Naive thymus-derived CD4-positive, alpha-beta T cell (primary cell): ENCODE results near the gene PANX3. TPM values are rescaled to one million over a fixed set of nuclear protein-coding genes. Genes with fewer than 3 reads are reported as not detected.
A peak's percentile ranks its signal among the peaks of the same experiment; 100 is the strongest.

Source experiments
- ATAC-seq: fragments of 150-1000 bp; cut with Tn5 transposase; 2 replicates; pipeline ENCODE4 v1.10.0; 2021; ENCODE audit warnings: mild to moderate bottlenecking, moderate library complexity
- CTCF ChIA-PET: fragments of 350-600 bp; sonication (Branson Sonifier 250); formaldehyde crosslinking; loops from one replicate; lab custom pipeline; 2021; ENCODE audit warnings: antibody characterized with exemption; lab: Charles Lee
- POLR2A ChIA-PET: fragments of 350-600 bp; sonication (Branson Sonifier 250); formaldehyde crosslinking; loops from one replicate; lab custom pipeline; 2021; ENCODE audit warnings: antibody characterized with exemption, inconsistent platforms; lab: Charles Lee
- DNase-seq, 9 donors: peaks; one replicate each; pipeline versions ENCODE4 v3.0.0 to v3.0.0-alpha.2; 2020 to 2022; ENCODE audit warnings: mixed read lengths in 1 of 9
- H3K27ac ChIP-seq: one replicate; pipeline ENCODE4 v1.7.0; 2013; ENCODE audit warnings: mild to moderate bottlenecking, low read depth, low read length, moderate library complexity
- H3K27me3 ChIP-seq, 2 donors: one replicate each; pipeline ENCODE4 v1.7.0; 2013; ENCODE audit warnings: low read length in 2 of 2, mild to moderate bottlenecking in 2 of 2, moderate library complexity in 2 of 2; ENCODE audit not compliant: control insufficient read depth in 2 of 2, insufficient read depth in 2 of 2
- H3K36me3 ChIP-seq, 3 experiments: 1 replicate in 2 of 3; 2 replicates in 1 of 3; pipeline ENCODE4 v1.7.0; 2013; ENCODE audit warnings: low read length in 3 of 3, mild to moderate bottlenecking in 3 of 3, moderate library complexity in 1 of 3; ENCODE audit not compliant: insufficient read depth in 3 of 3, control insufficient read depth in 2 of 3
- H3K4me1 ChIP-seq, 2 donors: one replicate each; pipeline ENCODE4 v1.7.0; 2013; ENCODE audit warnings: low read length in 2 of 2, mild to moderate bottlenecking in 2 of 2, moderate library complexity in 1 of 2; ENCODE audit not compliant: control insufficient read depth in 2 of 2, insufficient read depth in 2 of 2
- H3K4me3 ChIP-seq: 2 replicates; pipeline ENCODE4 v1.7.0; 2013; ENCODE audit warnings: mild to moderate bottlenecking, low read length
- H3K9me3 ChIP-seq, 3 experiments: 1 replicate in 2 of 3; 2 replicates in 1 of 3; pipeline ENCODE4 v1.7.0; 2013; ENCODE audit warnings: low read length in 3 of 3; ENCODE audit not compliant: control insufficient read depth in 2 of 3
- H3K27ac Mint-ChIP-seq, 9 donors: one replicate each; pipeline ENCODE4 v1.8.0; 2020 to 2022; ENCODE audit warnings: mixed read lengths in 9 of 9, mild to moderate bottlenecking in 8 of 9, moderate library complexity in 5 of 9, inconsistent platforms in 2 of 9
- H3K27me3 Mint-ChIP-seq, 5 donors: one replicate each; pipeline ENCODE4 v1.8.0; 2021 to 2022; ENCODE audit warnings: mixed read lengths in 5 of 5, mild to moderate bottlenecking in 1 of 5
- H3K36me3 Mint-ChIP-seq, 5 donors: one replicate each; pipeline ENCODE4 v1.8.0; 2020 to 2022; ENCODE audit warnings: mixed read lengths in 5 of 5, mild to moderate bottlenecking in 3 of 5, inconsistent platforms in 1 of 5
- H3K4me1 Mint-ChIP-seq, 7 donors: one replicate each; pipeline ENCODE4 v1.8.0; 2020 to 2022; ENCODE audit warnings: mixed read lengths in 7 of 7, mild to moderate bottlenecking in 3 of 7, inconsistent platforms in 1 of 7
- H3K4me3 Mint-ChIP-seq, 10 donors: one replicate each; pipeline ENCODE4 v1.8.0; 2020 to 2022; ENCODE audit warnings: mild to moderate bottlenecking in 10 of 10, mixed read lengths in 10 of 10, moderate library complexity in 6 of 10, inconsistent platforms in 2 of 10
- H3K9me3 Mint-ChIP-seq, 11 donors: one replicate each; pipeline ENCODE4 v1.8.0; 2020 to 2022; ENCODE audit warnings: mixed read lengths in 11 of 11, mild to moderate bottlenecking in 4 of 11, inconsistent platforms in 1 of 11, moderate library complexity in 1 of 11
- intact Hi-C, 2 donors: fragments of 100-400 bp; cut with micrococcal nuclease; formaldehyde crosslinking; loops; one replicate each; pipeline ENCODE4 v1.15.1; 2023
- polyA plus RNA-seq, 2 donors: library from polyadenylated mRNA; unstranded; fragments of 300-500 nt; fragmentation: Illumina TruSeq; gene quantifications; one replicate each; pipeline ENCODE4 v1.2.3, GENCODE V29; 2021
- total RNA-seq, 6 experiments: library from RNA in 5 of 6; stranded (reverse) in 5 of 6; gene quantifications; 1 replicate in 5 of 6; 2 replicates in 1 of 6; pipeline ENCODE4 v1.2.3 and lab custom pipeline; 2021 to 2026

Gene PANX3
- total and polyA plus RNA-seq, 7 experiments from 2014 or later = not detected

- no peaks in the 10 kb centered on the region for H3K27me3 ChIP-seq
- ChIA-PET POLR2A (no interaction called here), CTCF (interaction anchor here (0.7 to 1.5 kb wide), 2 partner anchors 135 to 1455 kb away, joined by 3 read pairs; no protein-coding TSS in a partner anchor)
- H3K9me3 ChIP-seq = no peaks in the 10 kb centered on the region
- H3K4me1 Mint-ChIP-seq = no peaks in the 10 kb centered on the region
- H3K9me3 Mint-ChIP-seq = no peaks in the 10 kb centered on the region
- peaks cover 0 to 41% (median 8%) of the 10 kb centered on the region in 5 donors for H3K36me3 Mint-ChIP-seq
- H3K36me3 ChIP-seq = peaks cover 0 to 19% (median 0%) of the 10 kb centered on the region in 3 experiments
- H3K4me3 Mint-ChIP-seq = no peak overlapping the region
- no peak overlapping the region for H3K4me3 ChIP-seq
- no peak for DNase-seq
- no peak overlapping the region for H3K27ac ChIP-seq
- no peak for ATAC-seq
- no peak overlapping the region for H3K27ac Mint-ChIP-seq
- H3K4me1 ChIP-seq = no peaks in the 10 kb centered on the region
- intact Hi-C loops = no loop called here
- H3K27me3 Mint-ChIP-seq = no peaks in the 10 kb centered on the region
Measured at GRCh38 chr11:124658986-124659385, 47.8 kb downstream of the PANX3 start.

DNA sequence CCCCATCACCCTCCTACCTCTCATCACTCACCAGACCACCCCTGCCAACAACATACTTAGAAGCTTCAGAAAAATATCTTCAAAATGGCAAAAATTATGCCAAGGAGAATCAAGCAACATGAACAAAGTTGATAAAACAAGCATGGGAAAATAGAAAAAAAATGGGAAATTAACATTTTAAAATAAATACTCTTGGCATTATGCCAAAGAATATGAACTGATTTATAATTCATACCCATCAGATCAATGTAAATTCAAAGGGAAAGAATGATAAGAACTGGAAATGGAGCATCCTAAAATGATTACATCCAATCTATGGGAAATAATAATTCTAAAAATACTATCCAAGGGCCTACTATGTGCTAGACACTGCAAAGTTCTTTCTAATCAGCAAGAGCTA lies 50.3 kb downstream of the PANX3 start:
- Mint-ChIP-seq H3K27ac (no peak overlapping the region), H3K4me1 (no peaks in the 10 kb centered on the region), H3K27me3 (no peaks in the 10 kb centered on the region), H3K36me3 (peaks cover 0 to 47% (median 8%) of the 10 kb centered on the region in 5 donors), H3K4me3 (no peak overlapping the region), H3K9me3 (peaks cover 0 to 1% (median 0%) of the 10 kb centered on the region in 11 donors)
- intact Hi-C loops = no loop called here
- DNase-seq (no peak), ATAC-seq (no peak)
- Histone ChIP-seq H3K27ac (no peak overlapping the region), H3K4me3 (no peak overlapping the region), H3K36me3 (peaks cover 0 to 19% (median 0%) of the 10 kb centered on the region in 3 experiments), H3K9me3 (no peaks in the 10 kb centered on the region), H3K4me1 (no peaks in the 10 kb centered on the region), H3K27me3 (no peaks in the 10 kb centered on the region)
- ChIA-PET POLR2A (no interaction called here), CTCF (interaction anchor here (0.7 to 1.1 kb wide), 2 partner anchors 204 to 215 kb away, joined by 3 read pairs; no protein-coding TSS in a partner anchor)

DNA sequence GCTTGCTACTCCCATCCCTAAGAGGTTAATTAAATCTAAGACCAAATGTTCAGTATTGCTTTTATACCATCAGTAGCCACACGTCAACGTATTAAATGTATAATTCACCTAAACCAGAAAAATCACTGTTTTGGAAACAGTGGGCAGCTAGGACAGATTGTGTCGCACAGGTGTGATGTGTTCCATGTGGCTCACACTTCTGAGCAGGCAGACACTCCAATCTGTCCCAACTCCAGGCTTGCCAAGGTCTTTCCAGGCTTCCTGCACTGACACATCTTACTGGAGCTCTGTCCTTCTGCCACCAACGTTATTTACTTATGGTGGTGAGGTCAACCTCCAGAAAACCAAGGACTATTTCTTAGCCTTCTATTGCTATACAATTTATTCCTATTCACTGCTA lies 50.9 kb downstream of the PANX3 start:
- POLR2A ChIA-PET = no interaction called here
- H3K27ac Mint-ChIP-seq = no peak overlapping the region
- Histone ChIP-seq H3K4me1 (no peaks in the 10 kb centered on the region), H3K27ac (no peak overlapping the region), H3K36me3 (peaks cover 0 to 17% (median 0%) of the 10 kb centered on the region in 3 experiments), H3K4me3 (no peak overlapping the region), H3K27me3 (no peaks in the 10 kb centered on the region), H3K9me3 (no peaks in the 10 kb centered on the region)
- CTCF ChIA-PET = interaction anchor here (0.7 to 1.1 kb wide), 2 partner anchors 204 to 214 kb away, joined by 3 read pairs; no protein-coding TSS in a partner anchor
- H3K9me3 Mint-ChIP-seq = peaks cover 0 to 1% (median 0%) of the 10 kb centered on the region in 11 donors
- peaks cover 0 to 44% (median 8%) of the 10 kb centered on the region in 5 donors for H3K36me3 Mint-ChIP-seq
- DNase-seq (no peak), ATAC-seq (no peak)
- H3K4me3 Mint-ChIP-seq = no peak overlapping the region
- H3K4me1 Mint-ChIP-seq = no peaks in the 10 kb centered on the region
- intact Hi-C loops = no loop called here
- H3K27me3 Mint-ChIP-seq = no peaks in the 10 kb centered on the region

- H3K4me1 Mint-ChIP-seq = no peaks in the 10 kb centered on the region
- ATAC-seq = no peak
- POLR2A ChIA-PET = no interaction called here
Measured at GRCh38 chr11:124663861-124664260, 52.6 kb downstream of the PANX3 start.

DNA sequence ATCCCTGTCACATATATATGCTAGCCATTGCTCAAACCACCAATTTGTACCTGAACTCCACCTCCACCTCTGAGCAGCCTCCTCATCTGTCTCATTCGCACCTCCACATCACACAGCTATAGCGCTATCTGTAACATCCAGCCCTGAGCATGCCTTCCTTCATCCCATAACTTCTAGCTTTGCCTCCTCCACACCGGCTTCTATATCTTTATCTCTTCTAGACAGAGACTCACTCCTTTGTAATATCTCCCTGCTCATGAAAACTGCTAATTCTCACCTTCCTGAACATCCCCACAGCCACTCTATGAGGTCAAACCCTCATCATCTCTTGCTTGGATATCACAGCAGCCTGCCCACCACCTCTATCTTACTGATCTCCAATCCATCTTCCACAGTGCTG lies 56.4 kb downstream of the PANX3 start:
- ChIA-PET POLR2A (no interaction called here), CTCF (interaction anchor here (1.0 to 1.2 kb wide), 2 partner anchors 126 to 170 kb away, joined by 4 to 5 read pairs; no protein-coding TSS in a partner anchor)
- Mint-ChIP-seq H3K27me3 (no peaks in the 10 kb centered on the region), H3K9me3 (peaks cover 0 to 1% (median 0%) of the 10 kb centered on the region in 11 donors), H3K27ac (no peak overlapping the region), H3K4me1 (peaks cover 7 to 21% (median 12%) of the 10 kb centered on the region in 7 donors), H3K36me3 (peaks cover 4 to 14% (median 6%) of the 10 kb centered on the region in 5 donors), H3K4me3 (no peak overlapping the region)
- peaks cover 0 to 27% of the 10 kb centered on the region in 2 donors for H3K4me1 ChIP-seq
- no peak overlapping the region for H3K4me3 ChIP-seq
- no peak overlapping the region for H3K27ac ChIP-seq
- no peaks in the 10 kb centered on the region for H3K27me3 ChIP-seq
- intact Hi-C loops = no loop called here
- DNase-seq (no peak), ATAC-seq (no peak)
- no peaks in the 10 kb centered on the region for H3K9me3 ChIP-seq
- H3K36me3 ChIP-seq = peaks cover 0 to 7% (median 0%) of the 10 kb centered on the region in 3 experiments

More at GRCh38 chr11:124663861-124664260, 52.6 kb downstream of the PANX3 start:
- CTCF ChIA-PET = interaction anchor here (0.5 to 1.1 kb wide), 3 partner anchors 150 to 202 kb away, joined by 3 to 5 read pairs (median 3); partner anchors contain the start of gene ROBO3
- H3K27ac Mint-ChIP-seq = no peak overlapping the region
- H3K36me3 Mint-ChIP-seq = peaks cover 0 to 29% (median 6%) of the 10 kb centered on the region in 5 donors
- Histone ChIP-seq H3K27ac (no peak overlapping the region), H3K9me3 (no peaks in the 10 kb centered on the region), H3K36me3 (peaks cover 0 to 7% (median 0%) of the 10 kb centered on the region in 3 experiments), H3K27me3 (no peaks in the 10 kb centered on the region), H3K4me1 (no peaks in the 10 kb centered on the region), H3K4me3 (no peak overlapping the region)
- H3K4me3 Mint-ChIP-seq = no peak overlapping the region
- DNase-seq = no peak
- intact Hi-C loops = no loop called here
- no peaks in the 10 kb centered on the region for H3K27me3 Mint-ChIP-seq
- H3K9me3 Mint-ChIP-seq = peaks cover 0 to 1% (median 0%) of the 10 kb centered on the region in 11 donors

DNA sequence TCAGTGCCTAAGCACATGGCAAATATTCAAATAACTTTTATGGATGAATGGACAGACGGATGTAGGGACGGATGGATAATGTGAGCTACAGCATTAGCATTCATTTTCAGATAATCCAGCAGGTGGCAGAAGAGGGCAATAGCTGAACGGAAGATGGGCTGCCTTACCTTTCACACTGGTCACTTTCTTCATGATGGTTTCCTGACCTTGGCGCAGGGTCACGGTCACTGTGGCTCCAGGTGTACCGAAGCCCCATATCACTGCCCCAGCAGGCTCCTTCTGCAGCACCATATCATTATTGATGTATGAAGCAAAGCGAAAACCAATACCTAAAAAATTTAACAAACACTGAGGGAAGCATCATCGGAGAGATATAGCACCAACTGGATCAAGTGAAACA lies 58.0 kb downstream of the PANX3 start:
- H3K4me1 ChIP-seq = peaks cover 9 to 35% of the 10 kb centered on the region in 2 donors
- ChIA-PET CTCF (interaction anchor here (0.5 to 3.9 kb wide), 27 partner anchors 9 to 1526 kb away, joined by 3 to 110 read pairs (median 4); partner anchors contain the start of genes ESAM, MSANTD2, NRGN and ROBO3), POLR2A (interaction anchor here (0.9 to 7.4 kb wide), 6 partner anchors 80 to 171 kb away, joined by 3 to 112 read pairs (median 17); partner anchors contain the start of genes ESAM, MSANTD2 and VSIG2)
- peaks cover 0 to 4% (median 0%) of the 10 kb centered on the region in 5 donors for H3K27me3 Mint-ChIP-seq
- DNase-seq (peak in 8 of 9 donors; percentile 21 to 69 (median 48)), ATAC-seq (no peak)
- H3K27ac Mint-ChIP-seq = no peak overlapping the region
- no peaks in the 10 kb centered on the region for H3K9me3 ChIP-seq
- H3K4me1 Mint-ChIP-seq = peaks cover 19 to 32% (median 21%) of the 10 kb centered on the region in 7 donors
- H3K9me3 Mint-ChIP-seq = peaks cover 0 to 5% (median 0%) of the 10 kb centered on the region in 11 donors
- no peak overlapping the region for H3K4me3 ChIP-seq
- peaks cover 4 to 14% (median 8%) of the 10 kb centered on the region in 5 donors for H3K36me3 Mint-ChIP-seq
- no peaks in the 10 kb centered on the region for H3K27me3 ChIP-seq
- no peak overlapping the region for H3K4me3 Mint-ChIP-seq
- intact Hi-C loops = loop anchor here (1.0 to 2.0 kb wide), 8 partner anchors 25 to 472 kb away; partner anchors contain the start of gene TMEM218 (in 1 of the 2)
- H3K27ac ChIP-seq = no peak overlapping the region
- H3K36me3 ChIP-seq = peaks cover 0 to 11% (median 0%) of the 10 kb centered on the region in 3 experiments
